HepG2 (cell line): ENCODE measurements around the gene GLI3.

Experiments used
- RCOR2 ChIP-seq: IDR thresholded peaks from 2 replicates; pipeline ENCODE4 v1.6.1; 2016; ENCODE audit warnings: missing biosample characterization, missing genetic modification reagents
- TF ChIP-seq, protein P1 (sequence below): sonication (generic); formaldehyde crosslinking; IDR thresholded peaks from 2 replicates; pipeline ENCODE4 v1.4.0; 2020; ENCODE audit warnings: missing genetic modification reagents

DNA sequence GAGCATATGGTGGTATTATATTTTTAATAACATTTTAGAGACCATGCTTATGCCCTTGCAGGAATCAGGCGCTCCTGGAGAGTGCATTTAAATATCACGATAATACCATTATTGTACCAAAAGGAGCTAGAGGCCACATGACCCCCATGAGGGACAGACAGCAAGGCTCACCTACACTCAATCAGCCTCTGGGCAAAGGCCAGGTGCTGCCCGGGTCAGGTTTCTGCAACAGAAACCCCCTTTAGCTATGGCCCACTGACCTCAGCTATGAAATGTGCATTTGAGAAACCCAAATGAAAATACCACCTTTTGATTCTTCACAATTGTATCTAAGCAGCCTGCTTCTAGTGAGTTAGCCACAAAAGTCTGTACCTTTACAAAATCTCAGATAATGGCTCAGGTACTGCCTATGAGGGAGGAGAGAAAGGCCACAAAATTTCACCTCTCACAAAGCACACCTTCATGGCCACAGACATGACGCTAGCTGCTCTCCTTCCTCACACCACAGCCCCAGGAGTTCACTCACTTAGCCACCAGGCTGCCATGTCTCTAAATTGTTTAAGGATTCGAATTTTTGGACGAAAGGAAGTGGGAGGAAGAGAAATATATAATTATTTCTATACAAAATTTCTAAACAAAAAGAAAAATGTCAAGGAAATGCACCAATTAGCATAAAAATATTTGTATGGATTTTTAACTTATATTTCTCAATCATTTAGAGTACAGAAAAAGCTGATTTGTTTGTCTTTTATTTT, 79.9 kb downstream of the GLI3 start:
- TF ChIP-seq RCOR2 (CRISPR knock-in tag): no peak
- TF ChIP-seq, protein P1, sequence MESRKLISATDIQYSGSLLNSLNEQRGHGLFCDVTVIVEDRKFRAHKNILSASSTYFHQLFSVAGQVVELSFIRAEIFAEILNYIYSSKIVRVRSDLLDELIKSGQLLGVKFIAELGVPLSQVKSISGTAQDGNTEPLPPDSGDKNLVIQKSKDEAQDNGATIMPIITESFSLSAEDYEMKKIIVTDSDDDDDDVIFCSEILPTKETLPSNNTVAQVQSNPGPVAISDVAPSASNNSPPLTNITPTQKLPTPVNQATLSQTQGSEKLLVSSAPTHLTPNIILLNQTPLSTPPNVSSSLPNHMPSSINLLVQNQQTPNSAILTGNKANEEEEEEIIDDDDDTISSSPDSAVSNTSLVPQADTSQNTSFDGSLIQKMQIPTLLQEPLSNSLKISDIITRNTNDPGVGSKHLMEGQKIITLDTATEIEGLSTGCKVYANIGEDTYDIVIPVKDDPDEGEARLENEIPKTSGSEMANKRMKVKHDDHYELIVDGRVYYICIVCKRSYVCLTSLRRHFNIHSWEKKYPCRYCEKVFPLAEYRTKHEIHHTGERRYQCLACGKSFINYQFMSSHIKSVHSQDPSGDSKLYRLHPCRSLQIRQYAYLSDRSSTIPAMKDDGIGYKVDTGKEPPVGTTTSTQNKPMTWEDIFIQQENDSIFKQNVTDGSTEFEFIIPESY (CRISPR knock-in tag): no peak
